SK-N-DZ (cell line): ENCODE results near the gene GLIS1.

Source experiments
- DNase-seq: peaks from one replicate; pipeline ENCODE4 v3.0.0-alpha.2; 2015; ENCODE audit warnings: low spot score

The GLIS1 gene

DNA sequence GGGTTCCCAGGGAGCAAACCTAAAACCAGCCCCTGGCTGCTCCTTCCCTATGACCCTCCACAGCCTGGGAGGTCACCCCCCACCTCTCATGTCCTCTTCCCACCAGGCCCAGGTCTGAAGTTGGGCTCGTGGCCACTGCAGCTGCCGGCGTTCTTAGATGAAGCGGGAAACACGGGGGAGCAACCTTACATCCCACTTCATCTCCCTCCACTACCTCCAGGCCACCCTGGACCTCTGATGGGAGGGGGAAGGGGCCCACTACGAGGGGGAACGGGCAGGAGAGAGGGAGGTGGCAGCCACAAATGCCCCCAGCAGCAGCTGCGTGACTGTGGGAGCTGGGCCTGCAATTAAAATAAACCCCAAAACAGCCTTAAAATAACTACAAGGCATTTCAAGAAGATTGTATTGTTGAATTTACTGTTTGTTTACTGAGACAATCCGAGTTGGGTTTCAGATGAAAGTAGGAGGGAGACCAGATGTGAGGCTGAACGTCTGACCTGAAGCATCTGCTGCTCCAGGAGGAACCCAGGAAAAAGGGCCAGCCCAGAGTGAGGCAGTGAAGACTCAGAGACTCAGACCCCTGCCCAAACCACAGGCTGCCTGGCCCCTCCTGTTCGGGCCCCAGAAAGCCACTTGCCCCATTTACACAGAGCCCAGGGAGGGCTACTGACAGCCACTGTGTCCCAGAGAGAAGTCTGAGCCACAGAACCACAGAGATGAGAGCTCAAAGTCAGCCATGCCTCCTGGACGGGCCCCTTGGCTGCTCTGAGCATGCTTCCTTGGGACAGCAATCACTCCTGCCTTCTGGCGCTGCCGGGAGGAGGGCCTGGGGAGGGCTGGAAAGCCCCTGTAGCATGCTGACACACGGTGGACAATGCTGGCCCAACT is 59.8 kb downstream of the GLIS1 start:
- DNase-seq = no peak

DNA sequence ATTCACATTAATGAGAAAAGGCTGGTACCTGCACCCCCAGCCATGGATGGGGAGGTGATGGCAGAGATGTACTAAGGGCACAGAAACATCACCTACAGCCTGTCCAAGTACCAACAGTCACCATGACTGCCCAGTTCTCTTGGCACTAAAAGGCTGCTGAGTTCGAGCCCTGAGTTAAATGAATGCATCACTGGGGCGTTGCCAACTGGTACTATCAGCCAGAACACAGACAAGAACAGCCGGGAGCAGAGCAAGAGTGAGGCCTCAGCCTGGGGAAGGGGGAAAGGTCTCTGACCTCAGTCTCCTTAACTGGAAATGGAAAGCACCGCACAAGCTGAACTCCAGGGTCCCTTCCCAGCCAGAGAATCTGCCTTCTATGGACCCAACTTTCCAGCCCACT is 60.5 kb downstream of the GLIS1 start:
- no peak for DNase-seq

DNA sequence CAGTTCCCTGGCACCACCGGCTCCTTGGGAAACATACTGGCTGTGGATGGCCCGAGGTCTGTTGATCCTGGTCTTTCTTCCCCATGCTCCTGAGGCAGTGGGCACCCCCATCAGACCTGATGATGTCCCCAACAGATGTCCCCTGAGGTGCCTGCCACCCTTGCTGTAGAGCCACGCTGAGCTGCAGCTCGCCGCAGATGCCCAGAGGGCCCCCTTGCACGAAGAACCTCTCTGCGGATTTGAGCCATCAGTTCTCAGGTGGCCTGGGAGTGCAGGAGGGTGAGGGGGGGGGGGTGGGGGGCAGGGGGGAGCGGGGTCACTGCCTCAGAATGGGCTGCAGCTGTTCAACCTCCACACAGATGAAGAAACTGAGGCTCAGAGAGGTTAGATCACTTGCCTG is 60.9 kb downstream of the GLIS1 start:
- DNase-seq = no peak

DNA sequence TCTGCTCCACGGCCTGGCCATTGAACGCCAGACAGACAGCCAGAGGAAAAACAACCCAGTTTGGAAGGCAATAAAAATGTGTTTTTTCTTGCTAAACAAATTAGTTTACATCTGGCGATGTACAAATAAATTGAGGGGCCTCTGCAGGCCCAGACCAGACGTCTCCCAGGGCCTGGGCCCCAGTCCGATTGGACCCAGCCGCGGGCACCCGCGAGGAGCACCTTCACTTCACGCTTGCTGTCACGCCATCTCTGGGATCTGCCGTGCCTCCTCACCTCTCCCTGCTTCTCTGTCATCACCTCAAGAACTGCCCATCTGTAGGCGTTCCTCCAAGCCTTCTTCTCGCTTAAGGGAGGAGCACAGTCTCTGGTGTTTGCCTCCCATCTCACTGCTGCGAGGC is 61.5 kb downstream of the GLIS1 start:
- DNase-seq = no peak

DNA sequence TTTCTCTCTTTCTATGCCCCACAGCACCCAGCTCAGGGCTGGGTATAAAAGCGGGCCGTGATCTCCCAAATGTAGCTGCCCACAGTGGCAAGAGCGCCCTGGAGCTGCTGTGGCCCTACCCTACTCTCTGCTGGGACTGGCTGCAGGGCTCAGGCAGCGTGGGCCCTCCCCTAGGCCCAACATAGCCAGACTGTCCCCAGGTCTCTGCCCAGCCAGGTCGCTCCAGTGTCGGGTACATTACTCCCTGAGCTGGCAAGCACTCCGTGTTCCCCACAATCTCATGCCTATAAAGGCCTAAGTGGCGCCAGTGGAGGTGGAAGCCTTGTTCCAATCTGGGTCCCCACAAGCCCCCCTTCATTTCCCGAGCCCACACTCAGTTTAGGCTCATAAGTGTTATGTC is 66.2 kb downstream of the GLIS1 start:
- no peak for DNase-seq

DNA sequence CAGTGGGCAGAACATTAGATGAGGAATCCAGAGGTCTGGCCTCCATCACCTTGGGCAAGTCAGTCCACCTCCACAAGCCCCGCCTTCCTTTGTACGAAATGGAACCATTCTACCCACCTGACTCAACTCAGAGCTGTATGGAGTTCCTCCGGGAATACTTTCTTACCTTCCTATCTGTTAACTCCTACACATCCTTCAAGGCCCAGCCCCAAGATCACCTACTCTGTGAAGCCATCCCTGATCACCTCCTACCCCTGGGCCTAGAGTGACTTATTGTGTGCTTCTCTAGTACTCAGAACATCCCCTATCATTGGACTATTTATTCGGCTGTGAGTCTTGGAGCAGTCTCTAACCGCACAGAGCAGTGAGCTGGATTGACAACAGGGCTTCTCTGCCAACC is 66.7 kb downstream of the GLIS1 start:
- DNase-seq = no peak

DNA sequence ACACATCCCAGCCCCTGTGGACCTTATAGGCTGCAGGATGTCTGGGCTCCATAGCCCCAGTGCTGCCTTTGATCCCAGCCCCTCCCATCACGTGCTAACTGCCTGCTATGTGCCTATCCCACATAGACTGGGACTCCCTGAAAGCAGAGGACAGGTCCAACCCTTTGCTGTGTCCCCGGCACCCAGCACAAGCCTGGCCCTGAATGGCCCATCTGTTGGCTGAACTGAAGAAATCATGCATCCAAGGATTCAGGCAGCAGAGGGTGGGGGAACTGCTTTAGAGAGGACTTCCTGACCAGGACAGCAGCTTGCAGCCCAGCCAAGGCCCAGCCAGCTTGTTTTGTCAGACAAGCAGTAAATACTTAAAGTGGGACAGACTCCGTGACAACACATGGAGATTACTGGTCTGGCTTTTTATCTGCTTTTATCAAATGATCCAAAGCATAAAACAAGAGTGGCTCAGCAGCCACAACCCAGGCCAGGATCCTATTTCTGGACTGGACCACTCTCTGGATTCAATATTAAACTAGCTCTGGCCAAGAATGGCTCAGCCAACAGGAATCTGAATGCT is 69.3 kb downstream of the GLIS1 start:
- no peak for DNase-seq

DNA sequence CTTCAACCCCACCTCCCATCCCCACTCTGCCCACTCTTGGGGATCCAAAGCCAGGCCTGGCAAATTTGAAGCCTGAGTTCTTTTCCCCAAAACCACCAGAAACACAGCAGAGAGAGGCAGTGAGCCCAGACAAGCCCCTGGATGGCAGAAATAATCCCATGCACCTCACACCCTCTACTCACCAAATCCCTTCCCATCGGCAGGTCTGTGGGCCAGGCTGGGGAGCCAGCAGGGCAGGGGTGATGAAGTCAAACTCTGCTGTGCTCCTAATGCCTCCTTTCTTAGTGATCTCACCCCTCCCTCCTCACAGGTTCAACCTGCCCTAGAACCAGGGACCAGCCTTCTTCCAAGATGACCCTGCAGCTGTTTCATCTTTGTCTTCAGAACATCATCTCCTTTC is 72.4 kb downstream of the GLIS1 start:
- DNase-seq = no peak

DNA sequence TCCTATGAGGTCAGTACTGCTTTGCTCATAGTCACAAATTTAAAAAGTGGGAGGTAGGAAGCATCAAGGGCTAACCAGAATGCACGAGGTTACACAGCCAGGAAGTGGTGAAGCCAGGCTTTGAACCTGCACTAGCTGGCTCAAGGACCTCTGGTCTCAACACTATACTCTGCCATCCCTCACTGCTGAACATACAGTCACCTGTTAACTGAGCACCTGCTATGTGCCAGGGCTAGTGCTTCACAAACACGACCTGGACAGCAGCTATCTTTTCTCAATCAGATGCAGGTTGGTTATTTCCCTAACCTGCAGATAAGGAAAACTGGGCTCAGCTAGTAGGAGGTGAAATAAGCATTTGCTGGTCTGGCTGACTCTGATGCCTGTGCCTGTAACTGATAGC is 73.0 kb downstream of the GLIS1 start:
- no peak for DNase-seq

DNA sequence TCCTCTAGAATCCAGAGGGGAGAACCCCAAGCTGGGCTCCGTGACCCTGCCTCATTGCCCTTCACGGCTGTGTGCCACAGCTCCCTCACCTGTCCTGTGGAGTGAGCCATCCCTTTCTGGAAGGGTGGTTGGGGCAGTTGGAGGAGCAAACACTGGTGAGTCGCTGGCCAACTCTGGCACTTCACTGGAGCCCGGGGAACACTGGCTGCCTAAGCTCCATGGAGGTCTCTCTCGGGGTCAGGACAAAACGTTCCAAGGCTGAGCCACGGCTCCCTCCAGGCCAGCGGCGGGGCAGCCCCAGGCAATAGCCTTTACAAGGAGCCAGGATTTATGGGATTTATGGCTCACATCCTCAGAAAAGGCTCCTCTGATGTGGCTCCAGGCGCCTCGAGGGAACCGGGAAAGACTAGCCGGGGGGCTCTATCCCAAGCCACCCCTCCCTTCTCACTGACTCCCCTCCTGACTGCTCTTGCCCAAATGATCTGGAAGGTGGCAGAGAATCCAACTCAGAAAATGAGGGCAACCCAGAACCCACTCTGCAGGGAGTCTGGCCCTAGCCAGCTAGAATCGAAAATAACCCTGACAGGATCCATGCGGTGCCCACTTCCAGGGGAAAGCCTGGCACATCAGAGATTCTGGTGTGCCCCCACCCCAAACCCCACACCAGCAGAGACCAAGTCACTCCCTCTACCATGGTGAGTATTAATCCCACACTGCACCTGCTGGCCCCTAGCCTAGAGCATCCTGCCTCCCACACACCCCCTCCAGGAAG is 75.2 kb downstream of the GLIS1 start:
- no peak for DNase-seq

DNA sequence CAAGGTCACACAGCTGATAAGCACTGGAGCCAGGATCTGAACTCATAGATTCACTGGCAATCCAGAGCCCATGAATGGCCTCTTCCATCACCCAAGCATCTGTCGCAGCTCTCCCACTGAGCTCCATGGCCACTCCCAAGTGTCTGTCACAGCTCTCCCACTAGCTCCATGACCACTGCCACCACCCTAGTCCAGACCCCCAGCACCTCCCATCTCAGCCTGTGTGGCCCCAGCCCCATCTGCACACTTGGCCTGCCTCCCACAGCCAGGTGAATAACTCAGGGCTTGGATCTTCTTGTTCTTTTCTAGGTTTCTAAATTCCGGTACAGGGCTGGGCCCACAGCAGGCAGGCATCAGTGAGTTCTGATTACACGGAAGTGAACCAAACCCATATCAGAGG is 76.0 kb downstream of the GLIS1 start:
- no peak for DNase-seq

DNA sequence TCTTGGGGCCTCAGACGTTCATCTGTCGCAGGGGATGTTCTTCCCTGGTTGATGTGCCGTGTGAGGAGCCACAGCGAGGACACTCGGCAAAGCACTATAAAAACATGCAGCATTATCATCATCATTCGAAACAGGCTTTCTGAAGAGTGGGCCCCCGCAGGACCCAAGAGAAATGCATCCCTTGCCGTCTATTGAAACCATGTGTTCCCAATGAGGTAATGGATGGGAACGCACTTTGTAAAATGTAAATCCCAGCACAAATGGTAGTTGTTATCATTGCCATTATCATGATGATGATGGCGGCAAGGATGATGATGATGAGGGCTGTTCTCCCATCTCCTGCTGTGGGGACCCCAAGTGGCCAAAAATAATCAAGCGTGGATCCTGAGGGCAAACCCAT is 76.8 kb downstream of the GLIS1 start:
- DNase-seq = no peak

DNA sequence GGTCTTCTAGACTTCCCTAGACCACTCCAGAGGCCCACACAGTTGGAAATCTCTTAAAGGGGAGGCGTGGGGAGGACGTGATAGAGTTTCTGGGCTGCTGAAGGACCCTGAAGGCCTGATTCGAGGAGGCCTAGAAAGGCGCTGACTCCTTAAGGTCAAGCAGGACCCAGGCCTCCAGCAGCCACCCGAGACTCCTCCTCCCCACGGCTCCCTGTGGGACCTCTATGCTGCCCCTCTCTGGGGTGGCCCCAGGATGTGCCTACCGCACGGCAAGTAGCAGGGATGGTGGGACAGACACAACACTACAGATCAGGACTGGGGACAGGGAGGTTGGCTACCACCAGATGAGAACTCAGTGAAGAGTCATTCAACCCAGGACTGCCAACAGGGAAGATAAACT is 77.5 kb downstream of the GLIS1 start:
- no peak for DNase-seq

DNA sequence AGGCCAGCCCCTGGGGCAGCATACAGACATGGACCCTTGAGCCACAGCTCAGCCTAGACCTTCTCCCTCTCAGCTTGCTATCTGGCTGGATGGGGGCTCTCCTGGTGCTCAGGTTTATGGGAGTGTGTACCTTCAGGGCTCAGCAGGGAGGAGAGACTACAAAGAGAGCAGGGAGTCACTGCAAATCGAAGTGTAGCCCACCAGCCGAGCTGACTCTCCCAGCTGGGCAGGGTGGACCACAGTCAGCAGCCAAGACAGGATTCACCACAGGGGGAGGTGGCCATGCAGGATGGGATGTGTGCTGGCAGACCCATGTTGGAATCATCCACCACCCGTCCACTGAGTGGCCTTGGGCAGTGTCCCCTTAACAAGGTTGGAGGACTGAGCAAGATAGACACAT is 78.3 kb downstream of the GLIS1 start:
- DNase-seq = no peak

DNA sequence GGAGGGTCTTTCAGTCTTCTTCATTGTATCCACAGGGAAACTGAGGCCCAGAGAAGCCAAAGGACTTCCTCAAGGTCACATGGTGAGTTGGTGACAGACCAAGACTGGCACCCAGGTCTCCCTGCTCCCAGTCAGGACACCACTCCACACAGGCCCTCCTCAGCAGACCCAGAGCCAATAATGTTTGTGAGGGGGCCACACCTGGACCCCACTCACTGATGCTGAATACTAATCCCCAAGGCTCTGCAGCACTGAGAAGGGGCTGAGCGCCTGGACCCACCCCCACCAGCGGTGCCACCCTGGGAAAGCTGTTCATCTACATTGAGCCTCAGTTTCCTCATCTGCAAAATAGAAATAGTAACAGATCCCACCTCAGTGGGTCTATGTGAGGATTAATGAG is 79.5 kb downstream of the GLIS1 start:
- DNase-seq = no peak

DNA sequence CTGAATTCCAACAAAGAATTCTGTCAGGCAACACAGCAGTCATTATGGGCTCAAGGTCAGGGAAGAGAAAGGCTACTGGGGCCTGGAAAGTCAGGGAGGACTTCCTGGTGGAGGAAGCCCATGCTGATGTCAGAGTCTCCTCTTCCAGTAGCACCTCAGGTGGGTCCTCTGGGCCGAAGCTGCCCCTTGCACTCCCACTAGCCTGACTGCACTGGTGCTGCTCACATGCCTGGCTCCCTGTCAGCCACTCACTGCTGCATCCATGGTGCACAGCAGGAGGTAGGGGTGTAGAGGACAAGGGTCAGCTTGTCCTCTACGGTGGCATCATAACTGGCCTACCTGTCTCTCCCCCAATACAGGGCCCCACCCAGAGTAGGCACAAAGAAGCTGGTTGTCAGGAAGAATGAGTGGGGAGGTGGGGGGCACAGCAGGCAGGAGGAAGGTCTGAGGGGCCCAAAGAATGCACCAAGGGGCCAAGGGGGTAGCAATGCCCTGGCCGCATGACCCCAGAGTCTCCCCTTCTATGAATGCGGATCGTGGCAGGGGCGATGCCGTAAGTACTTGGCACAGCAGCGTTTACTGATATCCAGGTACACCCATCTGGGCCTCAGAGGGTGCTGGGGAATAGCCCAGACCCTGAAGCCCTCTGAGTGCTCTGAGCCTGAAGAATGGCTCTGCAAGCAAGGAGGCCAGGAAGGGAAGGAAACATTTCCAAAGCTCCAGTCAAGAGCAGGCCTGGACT is 80.3 kb downstream of the GLIS1 start:
- no peak for DNase-seq

DNA sequence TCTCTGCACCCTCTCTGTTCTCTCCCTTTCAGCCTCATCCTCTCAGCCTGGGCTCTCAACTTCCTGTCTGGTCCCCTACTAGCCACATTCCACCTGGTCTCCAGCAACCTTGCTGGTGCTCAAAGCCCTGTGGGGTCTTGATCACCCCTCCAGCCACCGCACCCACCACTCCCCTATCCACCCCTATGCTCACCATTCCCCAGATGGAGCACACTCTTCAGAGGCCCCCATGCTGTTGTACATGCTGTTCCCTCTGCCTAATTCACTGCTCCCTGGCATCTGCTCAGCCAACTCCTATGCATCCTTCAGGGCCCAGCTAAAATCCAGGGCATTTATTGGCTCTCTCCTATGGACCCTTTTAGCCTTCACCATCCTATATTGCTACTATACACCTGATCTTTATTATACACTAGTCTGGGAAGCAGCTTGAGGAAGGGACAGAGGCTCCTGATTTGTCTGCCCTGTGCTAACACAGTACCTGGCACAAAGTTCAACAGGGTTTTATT is 81.0 kb downstream of the GLIS1 start:
- DNase-seq = no peak

DNA sequence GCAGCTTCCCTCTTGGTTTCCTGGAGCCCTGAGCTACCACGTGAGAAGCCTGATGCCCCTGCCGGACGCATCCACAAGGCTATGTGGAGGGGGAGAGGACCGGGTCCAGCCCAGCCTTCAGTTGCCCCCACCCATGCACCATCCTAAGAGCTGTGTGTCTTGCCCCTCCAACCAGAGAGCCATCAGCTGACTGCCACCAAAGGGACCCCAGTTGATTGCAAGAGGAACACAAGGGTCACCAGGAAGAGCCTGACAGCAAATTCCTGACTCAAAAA is 81.5 kb downstream of the GLIS1 start:
- DNase-seq = no peak

DNA sequence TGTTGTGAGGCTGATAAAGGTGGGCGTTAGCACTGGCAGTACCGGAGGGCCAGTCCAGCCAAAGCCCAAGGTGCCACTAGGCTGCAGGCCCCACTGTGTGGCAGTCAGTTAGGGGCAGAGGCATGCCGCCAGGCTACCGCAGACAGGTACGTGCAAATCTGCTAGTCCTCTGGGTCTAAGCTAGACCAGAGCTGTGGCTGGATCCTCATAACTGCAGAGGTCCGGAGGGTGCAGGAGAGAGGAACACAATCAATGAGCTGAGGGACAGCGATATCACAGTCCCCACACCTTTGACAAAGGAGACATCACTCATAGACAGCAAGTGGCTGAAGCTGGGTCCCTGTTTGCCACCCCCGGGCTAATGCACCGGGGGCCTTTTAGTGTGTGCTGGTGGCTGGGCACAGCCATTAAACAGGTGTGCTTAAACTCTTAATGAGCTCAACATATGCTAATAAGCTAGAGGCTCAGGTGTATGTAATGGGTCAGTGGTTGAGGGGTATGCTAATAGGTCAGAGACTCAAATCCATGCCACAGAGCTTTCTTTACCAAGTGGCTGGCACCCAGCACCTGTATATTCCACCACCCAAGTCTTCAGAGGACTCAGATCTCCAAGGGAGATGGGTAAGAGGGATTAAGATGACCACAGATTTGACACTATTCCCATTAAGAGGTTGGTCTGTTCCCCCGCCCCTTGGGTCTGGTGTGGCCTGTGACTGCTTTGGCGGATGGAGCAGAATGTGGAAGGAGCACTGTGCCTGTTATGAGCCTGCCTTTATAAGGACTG is 82.0 kb downstream of the GLIS1 start:
- no peak for DNase-seq

DNA sequence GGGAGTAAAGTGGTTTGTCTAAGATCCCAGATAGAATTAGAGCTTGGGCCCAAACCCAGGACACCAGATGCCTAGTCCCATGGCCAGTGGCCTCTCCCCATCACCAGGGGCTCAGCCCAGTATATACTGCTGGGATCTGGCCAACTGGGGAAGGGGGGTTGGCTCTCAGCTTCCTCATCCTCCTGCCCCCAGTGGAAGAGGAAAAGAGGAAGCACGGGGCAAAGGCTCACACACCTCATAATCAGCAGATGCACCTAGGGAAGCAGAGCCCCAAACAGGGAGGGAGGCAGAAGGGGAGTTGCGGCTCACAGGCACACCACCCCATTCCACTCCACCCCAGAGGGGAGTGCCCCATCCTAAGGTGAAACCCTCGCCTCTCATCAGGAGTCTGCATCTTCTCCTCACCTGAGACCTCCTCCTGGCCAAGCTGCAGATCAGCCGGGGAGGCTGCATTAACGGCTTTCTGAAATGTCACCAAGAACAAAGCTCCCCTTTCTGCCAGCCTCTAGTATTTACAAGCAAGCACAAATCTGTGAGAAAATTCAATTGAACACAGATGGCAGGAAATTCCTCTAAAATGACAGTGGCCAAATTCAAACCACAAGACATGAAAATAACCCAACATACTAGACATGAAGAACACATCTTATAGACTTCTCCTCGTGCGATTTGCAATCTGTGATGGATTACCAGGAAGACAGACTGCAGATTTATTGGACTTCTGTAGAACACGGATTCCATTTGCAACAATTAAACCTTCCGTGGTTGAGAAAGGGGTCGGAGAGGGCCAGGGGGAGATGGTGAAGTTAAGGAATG is 82.8 kb downstream of the GLIS1 start:
- no peak for DNase-seq
